A673 (cell line): Measurements from ENCODE around the gene PTGDR2. TPM values are rescaled to one million over a fixed set of nuclear protein-coding genes. Genes with fewer than 3 reads are reported as not detected.
A peak's percentile ranks its signal among the peaks of the same experiment; 100 is the strongest.

ENCODE experiments used
- BruUV-seq: library from RNA; stranded (reverse); fragments of 400-500 nt; replicated peaks from 2 replicates; lab custom pipeline; 2021; lab: Mats Ljungman, UMichigan
- CTCF ChIA-PET: fragments of 300-600 bp; sonication (Branson Sonifier 250); formaldehyde crosslinking; loops from one replicate; lab custom pipeline; 2022; ENCODE audit warnings: antibody characterized with exemption; lab: Charles Lee
- POLR2A ChIA-PET: fragments of 300-600 bp; sonication (Branson Sonifier 250); formaldehyde crosslinking; loops from one replicate; lab custom pipeline; 2022; ENCODE audit warnings: antibody characterized with exemption; ENCODE audit not compliant: low non-redundant PET; lab: Charles Lee
- DNase-seq: peaks from one replicate; pipeline ENCODE4 v3.0.0-alpha.2; 2015; ENCODE audit warnings: low spot score
- H3K27ac ChIP-seq: fragments of 200-600 bp; sonication (generic); 2 replicates; pipeline ENCODE4 v1.5.1; 2016; ENCODE audit warnings: mixed run types, low read depth, mild to moderate bottlenecking, mixed read lengths, antibody characterized with exemption, low read length; ENCODE audit not compliant: poor library complexity, severe bottlenecking
- H3K27me3 ChIP-seq: fragments of 200-600 bp; sonication (generic); replicated peaks from 2 replicates; pipeline ENCODE4 v1.6.1; 2017; ENCODE audit warnings: mixed run types, low read depth, mild to moderate bottlenecking, mixed read lengths, antibody characterized with exemption, low read length; ENCODE audit not compliant: insufficient read depth, poor library complexity
- H3K36me3 ChIP-seq: fragments of 200-600 bp; sonication (generic); 2 replicates; pipeline ENCODE4 v1.6.1; 2016; ENCODE audit warnings: mixed run types, mild to moderate bottlenecking, mixed read lengths, antibody characterized with exemption, low read length; ENCODE audit not compliant: insufficient read depth, poor library complexity, severe bottlenecking
- H3K4me1 ChIP-seq: fragments of 200-600 bp; sonication (generic); 2 replicates; pipeline ENCODE4 v1.6.1; 2017; ENCODE audit warnings: mixed run types, mild to moderate bottlenecking, mixed read lengths, antibody characterized with exemption, low read length; ENCODE audit not compliant: insufficient read depth, poor library complexity, severe bottlenecking
- H3K4me3 ChIP-seq: fragments of 200-600 bp; sonication (generic); 2 replicates; pipeline ENCODE4 v1.5.1; 2016; ENCODE audit warnings: low read depth, mixed run types, mild to moderate bottlenecking, mixed read lengths, low read length; ENCODE audit not compliant: poor library complexity, severe bottlenecking
- H3K9me3 ChIP-seq: fragments of 200-600 bp; sonication (generic); 2 replicates; pipeline ENCODE4 v1.6.1; 2016; ENCODE audit warnings: mixed run types, low read depth, mild to moderate bottlenecking, mixed read lengths, antibody characterized with exemption, low read length; ENCODE audit not compliant: poor library complexity, severe bottlenecking
- CTCF ChIP-seq: fragments of 300-800, 200-600 bp; sonication (generic); conservative IDR thresholded peaks from 2 replicates; pipeline ENCODE4 v1.5.1; 2017; ENCODE audit warnings: low read depth, mild to moderate bottlenecking, antibody characterized with exemption, low read length, moderate library complexity, mixed read lengths
- EZH2 ChIP-seq: fragments of 200-600 bp; sonication (generic); IDR thresholded peaks from 2 replicates; pipeline ENCODE4 v1.6.1; 2017; ENCODE audit warnings: borderline replicate concordance, low read depth, mild to moderate bottlenecking, mixed read lengths, antibody characterized with exemption, low read length; ENCODE audit not compliant: poor library complexity, severe bottlenecking
- intact Hi-C: fragments of 100-400 bp; cut with micrococcal nuclease; formaldehyde crosslinking; loops from one replicate; pipeline ENCODE4 v1.10.0; 2022; ENCODE audit not compliant: unreplicated experiment
- total RNA-seq: library from RNA; stranded (reverse); gene quantifications from 2 replicates; pipeline ENCODE4 v1.2.3, GENCODE V29; 2021

Gene PTGDR2
- total RNA-seq, 1 experiment from 2014 or later = 0.09 TPM

GRCh38 chr11:60847281-60847680 lies 8.5 kb downstream of the PTGDR2 start:
- peaks cover 44% of the 10 kb centered on the region for H3K36me3 ChIP-seq
- no peaks in the 10 kb centered on the region for H3K27me3 ChIP-seq
- no peak for TF ChIP-seq EZH2
- no peak for TF ChIP-seq CTCF
- no peak for DNase-seq
- ChIA-PET POLR2A (no interaction called here), CTCF (interaction anchor here (0.7 kb wide), 1 partner anchor 16 kb away, joined by 3 read pairs; no protein-coding TSS in a partner anchor)
- H3K4me3 ChIP-seq = no peak overlapping the region
- no TSS peak for BruUV-seq
- no peaks in the 10 kb centered on the region for H3K9me3 ChIP-seq
- H3K27ac ChIP-seq = no peak overlapping the region
- H3K4me1 ChIP-seq = no peaks in the 10 kb centered on the region
- intact Hi-C loops = no loop called here

DNA sequence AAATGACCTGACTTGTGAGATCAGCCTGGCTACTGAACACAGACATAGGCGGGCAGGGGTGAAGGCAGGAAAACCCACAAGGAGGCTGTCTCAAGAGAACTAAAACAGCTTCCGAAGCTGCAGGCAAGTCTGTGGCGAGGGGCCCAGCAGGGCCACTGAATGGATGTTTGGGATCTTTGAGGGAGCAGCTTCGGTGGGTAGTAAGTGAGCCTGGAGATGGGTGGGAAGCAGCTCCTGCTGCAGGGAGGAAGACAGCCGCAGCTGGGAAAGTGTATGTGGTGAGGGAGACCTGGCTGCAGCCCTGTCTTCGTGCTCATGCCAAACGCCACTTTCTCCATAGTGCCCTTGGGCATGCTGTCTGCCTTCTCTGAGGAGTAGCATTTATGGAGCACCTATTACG lies 10.4 kb downstream of the PTGDR2 start:
- ChIA-PET POLR2A (no interaction called here), CTCF (no interaction called here)
- H3K36me3 ChIP-seq = peaks cover 29% of the 10 kb centered on the region
- intact Hi-C loops = no loop called here
- BruUV-seq = no TSS peak
- no peak for DNase-seq
- no peaks in the 10 kb centered on the region for H3K4me1 ChIP-seq
- H3K27me3 ChIP-seq = no peaks in the 10 kb centered on the region
- no peaks in the 10 kb centered on the region for H3K9me3 ChIP-seq
- TF ChIP-seq EZH2 (no peak), CTCF (no peak)
- no peak overlapping the region for H3K27ac ChIP-seq
- H3K4me3 ChIP-seq = peak overlapping the region; percentile 91

DNA sequence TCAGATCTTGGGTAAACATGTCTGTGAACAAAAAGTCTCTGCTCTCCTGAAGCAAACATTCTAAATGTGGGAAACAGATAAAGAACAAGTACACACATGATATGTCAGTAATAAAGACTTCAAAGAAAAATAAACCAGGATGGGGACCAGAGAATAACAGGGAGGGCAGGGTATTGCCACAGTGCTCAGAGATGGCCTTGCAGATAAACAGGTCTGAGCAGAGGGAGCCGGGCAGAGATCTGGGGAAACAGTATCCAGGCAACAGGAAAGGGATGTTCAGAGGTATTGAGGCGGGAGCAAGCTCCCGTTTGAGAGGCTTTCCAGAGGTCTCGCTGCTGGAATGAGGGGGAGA lies 10.9 kb downstream of the PTGDR2 start:
- Histone ChIP-seq H3K27ac (no peak overlapping the region), H3K4me1 (no peaks in the 10 kb centered on the region), H3K36me3 (peaks cover 25% of the 10 kb centered on the region), H3K4me3 (peak overlapping the region; percentile 91), H3K9me3 (no peaks in the 10 kb centered on the region), H3K27me3 (no peaks in the 10 kb centered on the region)
- no peak for DNase-seq
- TF ChIP-seq CTCF (no peak), EZH2 (no peak)
- BruUV-seq = no TSS peak
- intact Hi-C loops = no loop called here
- ChIA-PET CTCF (no interaction called here), POLR2A (no interaction called here)
